Motor neuron (in vitro differentiated cells): ENCODE measurements around the gene NCAPG. TPM values are rescaled to one million over a fixed set of nuclear protein-coding genes. Genes with fewer than 3 reads are reported as not detected.
"Not testable (repeated sequence)": the region's sequence is repeated elsewhere in the genome, so short reads cannot be mapped to it uniquely, and the experiment has no call there.

Experiments
- ATAC-seq, 8 experiments: fragments of 200-7000 bp; cut with Tn5 transposase; replicated peaks in 6 of 8; 2 replicates each; pipeline ENCODE4 v1.8.0; 2021; ENCODE audit warnings: mild to moderate bottlenecking in 8 of 8, moderate library complexity in 8 of 8
- H3K27ac ChIP-seq, 2 donors: fragments of 250-450 bp; sonication (Bioruptor Pico); 2 replicates each; pipeline ENCODE4 v1.9.0; 2021; ENCODE audit warnings: antibody characterized with exemption in 2 of 2, mild to moderate bottlenecking in 2 of 2, moderate library complexity in 1 of 2
- H3K4me1 ChIP-seq, 2 donors: fragments of 250-450 bp; sonication (Bioruptor Pico); replicated peaks in 1 of 2; 2 replicates each; pipeline ENCODE4 v1.6.1; 2021; ENCODE audit warnings: antibody characterized with exemption in 2 of 2, mild to moderate bottlenecking in 2 of 2, moderate library complexity in 1 of 2
- H3K4me3 ChIP-seq, 5 donors: fragments of 250-450 bp; sonication (Bioruptor Pico); 2 replicates each; pipeline ENCODE4 v1.9.0; 2021; ENCODE audit warnings: antibody characterized with exemption in 5 of 5, mild to moderate bottlenecking in 5 of 5, moderate library complexity in 4 of 5
- WGBS, 10 experiments: fragments of 450-650 bp; shearing (Covaris generic); methylation state at CpG; one replicate each; pipeline ENCODE4 v1.0.0; 2022; 5-methylcytosine and 5-hydroxymethylcytosine counted together
- in situ Hi-C, 9 experiments: fragments of 400-800 bp; cut with MboI; loops; one replicate each; pipeline ENCODE4 v1.15.0; 2021; ENCODE audit warnings: low sequenced_read_pairs in 9 of 9, low pct_unique_long_range_greater_than_20kb in 2 of 9; ENCODE audit not compliant: unreplicated experiment in 9 of 9
- total RNA-seq, 8 experiments: library from RNA; unstranded; fragments of 300-600 nt; gene quantifications; 2 replicates each; pipeline versions ENCODE4 v1.2.3 to v1.2.4, GENCODE V29; 2022

Gene NCAPG
- total RNA-seq, 8 experiments from 2014 or later, result 0.97 to 36.7 (median 2.0) TPM

GRCh38 chr4:17859793-17860406 lies 49.1 kb downstream of the NCAPG start:
- 87 to 100% (median 99%) methylated on average over 2 to 5 of the region's 5 CpGs for WGBS, 10 experiments
- Histone ChIP-seq H3K27ac (no peak overlapping the region), H3K4me1 (no peaks in the 10 kb centered on the region), H3K4me3 (no peak overlapping the region)
- in situ Hi-C loops, result no loop called here
- ATAC-seq, result no peak

GRCh38 chr4:17861906-17862305 lies 51.1 kb downstream of the NCAPG start:
- H3K4me3 ChIP-seq, ATAC-seq, in situ Hi-C loops, H3K4me1 ChIP-seq, H3K27ac ChIP-seq: not testable (repeated sequence)

GRCh38 chr4:17865866-17866363 lies 55.1 kb downstream of the NCAPG start:
- no peak for ATAC-seq
- no peaks in the 10 kb centered on the region for H3K4me1 ChIP-seq
- H3K4me3 ChIP-seq, result no peak overlapping the region
- 83 to 100% (median 94%) methylated on average over 1 of the region's 1 CpG; no CpG with 5 or more reads in 4 of the 10 experiments for WGBS, 10 experiments
- in situ Hi-C loops, result no loop called here
- H3K27ac ChIP-seq, result no peak overlapping the region

GRCh38 chr4:17866810-17867209 lies 56.0 kb downstream of the NCAPG start:
- no peak overlapping the region for H3K4me3 ChIP-seq
- in situ Hi-C loops, result no loop called here
- no peaks in the 10 kb centered on the region for H3K4me1 ChIP-seq
- no peak overlapping the region for H3K27ac ChIP-seq
- WGBS, 10 experiments, result 20 to 100% (median 64%) methylated on average over 1 to 2 of the region's 2 CpGs; no CpG with 5 or more reads in 1 of the 10 experiments
- no peak for ATAC-seq

GRCh38 chr4:17867276-17867675 lies 56.5 kb downstream of the NCAPG start:
- Histone ChIP-seq H3K27ac (no peak overlapping the region), H3K4me1 (no peaks in the 10 kb centered on the region), H3K4me3 (no peak overlapping the region)
- WGBS, 10 experiments, result 27 to 93% (median 87%) methylated on average over 1 to 3 of the region's 3 CpGs; no CpG with 5 or more reads in 3 of the 10 experiments
- in situ Hi-C loops, result no loop called here
- ATAC-seq, result no peak

GRCh38 chr4:17869327-17869726 lies 58.5 kb downstream of the NCAPG start:
- no peak overlapping the region for H3K4me3 ChIP-seq
- no peak for ATAC-seq
- no peaks in the 10 kb centered on the region for H3K4me1 ChIP-seq
- in situ Hi-C loops, result no loop called here
- no peak overlapping the region for H3K27ac ChIP-seq
- 70 to 100% (median 90%) methylated on average over 1 to 2 of the region's 2 CpGs for WGBS, 10 experiments

GRCh38 chr4:17875402-17876070 lies 64.8 kb downstream of the NCAPG start:
- in situ Hi-C loops, result no loop called here
- no peaks in the 10 kb centered on the region for H3K4me1 ChIP-seq
- H3K4me3 ChIP-seq, result no peak overlapping the region
- no peak for ATAC-seq
- WGBS, 10 experiments, result 88 to 100% (median 96%) methylated on average over 1 to 4 of the region's 4 CpGs
- no peak overlapping the region for H3K27ac ChIP-seq

GRCh38 chr4:17876943-17877342 lies 66.2 kb downstream of the NCAPG start:
- no peaks in the 10 kb centered on the region for H3K4me1 ChIP-seq
- H3K27ac ChIP-seq, result no peak overlapping the region
- peak in 2 of 8 experiments; percentile 52 to 62 for ATAC-seq
- in situ Hi-C loops, result no loop called here
- 33 to 100% (median 93%) methylated on average over 1 to 4 of the region's 4 CpGs; no CpG with 5 or more reads in 1 of the 10 experiments for WGBS, 10 experiments
- H3K4me3 ChIP-seq, result no peak overlapping the region

GRCh38 chr4:17877661-17878060 lies 66.9 kb downstream of the NCAPG start:
- WGBS, 10 experiments, result 31 to 100% (median 83%) methylated on average over 2 to 5 of the region's 5 CpGs

GRCh38 chr4:17884063-17884462 lies 73.3 kb downstream of the NCAPG start:
- no peak overlapping the region for H3K27ac ChIP-seq
- H3K4me3 ChIP-seq, result no peak overlapping the region
- H3K4me1 ChIP-seq, result no peaks in the 10 kb centered on the region
- WGBS, 10 experiments, result 65 to 100% (median 93%) methylated on average over 1 to 2 of the region's 2 CpGs; no CpG with 5 or more reads in 2 of the 10 experiments
- no peak for ATAC-seq
- in situ Hi-C loops, result no loop called here

More at GRCh38 chr4:17877661-17878060, 66.9 kb downstream of the NCAPG start:
- Histone ChIP-seq H3K4me3 (no peak overlapping the region), H3K27ac (no peak overlapping the region), H3K4me1 (no peaks in the 10 kb centered on the region)
- in situ Hi-C loops, result no loop called here
- ATAC-seq, result peak in 2 of 8 experiments; percentile 41 to 46

GRCh38 chr4:17884511-17884910 lies 73.7 kb downstream of the NCAPG start:
- Histone ChIP-seq H3K4me1 (peaks cover 0 to 2% of the 10 kb centered on the region in 2 donors), H3K27ac (no peak overlapping the region), H3K4me3 (no peak overlapping the region)
- ATAC-seq, result no peak
- in situ Hi-C loops, result no loop called here
- WGBS, 10 experiments, result 56 to 100% (median 89%) methylated on average over 1 to 2 of the region's 2 CpGs; no CpG with 5 or more reads in 2 of the 10 experiments

- 81 to 100% (median 92%) methylated on average over 1 of the region's 1 CpG; no CpG with 5 or more reads in 4 of the 10 experiments for WGBS, 10 experiments
- ATAC-seq, result no peak
- H3K4me3 ChIP-seq, result no peak overlapping the region
- in situ Hi-C loops, result no loop called here
- no peak overlapping the region for H3K27ac ChIP-seq
- H3K4me1 ChIP-seq, result peaks cover 0 to 6% of the 10 kb centered on the region in 2 donors
These were observed 78.9 kb downstream of the NCAPG start for GRCh38 chr4:17889692-17890091.

- H3K27ac ChIP-seq, result no peak overlapping the region
- WGBS, 10 experiments, result 33 to 86% (median 83%) methylated on average over 3 of the region's 3 CpGs; no CpG with 5 or more reads in 1 of the 10 experiments
- in situ Hi-C loops, result no loop called here
- no peak overlapping the region for H3K4me3 ChIP-seq
- ATAC-seq, result no peak
- H3K4me1 ChIP-seq, result peaks cover 0 to 5% of the 10 kb centered on the region in 2 donors
These were observed 83.6 kb downstream of the NCAPG start for GRCh38 chr4:17894421-17894820.
